ENCODE measurements around the gene CEP164. TPM values are rescaled to one million over a fixed set of nuclear protein-coding genes. Genes with fewer than 3 reads are reported as not detected.

The CEP164 gene
- total RNA-seq, 1 donor from 2014 or later: 40.1 TPM

- Mint-ChIP-seq H3K27ac (ENCODE audit: unreplicated experiment) (no peak overlapping the region), H3K27me3 (ENCODE audit: unreplicated experiment) (no peaks in the 10 kb centered on the region), H3K9me3 (ENCODE audit: unreplicated experiment) (no peaks in the 10 kb centered on the region), H3K4me1 (ENCODE audit: unreplicated experiment) (no peaks in the 10 kb centered on the region), H3K4me3 (ENCODE audit: unreplicated experiment) (no peak overlapping the region), H3K36me3 (ENCODE audit: unreplicated experiment) (peaks cover 38% of the 10 kb centered on the region)
- TF ChIP-seq, protein P1, sequence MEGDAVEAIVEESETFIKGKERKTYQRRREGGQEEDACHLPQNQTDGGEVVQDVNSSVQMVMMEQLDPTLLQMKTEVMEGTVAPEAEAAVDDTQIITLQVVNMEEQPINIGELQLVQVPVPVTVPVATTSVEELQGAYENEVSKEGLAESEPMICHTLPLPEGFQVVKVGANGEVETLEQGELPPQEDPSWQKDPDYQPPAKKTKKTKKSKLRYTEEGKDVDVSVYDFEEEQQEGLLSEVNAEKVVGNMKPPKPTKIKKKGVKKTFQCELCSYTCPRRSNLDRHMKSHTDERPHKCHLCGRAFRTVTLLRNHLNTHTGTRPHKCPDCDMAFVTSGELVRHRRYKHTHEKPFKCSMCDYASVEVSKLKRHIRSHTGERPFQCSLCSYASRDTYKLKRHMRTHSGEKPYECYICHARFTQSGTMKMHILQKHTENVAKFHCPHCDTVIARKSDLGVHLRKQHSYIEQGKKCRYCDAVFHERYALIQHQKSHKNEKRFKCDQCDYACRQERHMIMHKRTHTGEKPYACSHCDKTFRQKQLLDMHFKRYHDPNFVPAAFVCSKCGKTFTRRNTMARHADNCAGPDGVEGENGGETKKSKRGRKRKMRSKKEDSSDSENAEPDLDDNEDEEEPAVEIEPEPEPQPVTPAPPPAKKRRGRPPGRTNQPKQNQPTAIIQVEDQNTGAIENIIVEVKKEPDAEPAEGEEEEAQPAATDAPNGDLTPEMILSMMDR (IDR thresholded peaks at IDR 0.05): no peak
- no peak for DNase-seq (ENCODE audit: extremely low spot score, unreplicated experiment)
Measured at GRCh38 chr11:117385906-117386305, 58.3 kb downstream of the CEP164 start.

GRCh38 chr11:117387992-117388755 lies 60.5 kb downstream of the CEP164 start:
- Mint-ChIP-seq H3K36me3 (ENCODE audit: unreplicated experiment) (peaks cover 47% of the 10 kb centered on the region), H3K27ac (ENCODE audit: unreplicated experiment) (no peak overlapping the region), H3K9me3 (ENCODE audit: unreplicated experiment) (no peaks in the 10 kb centered on the region), H3K4me1 (ENCODE audit: unreplicated experiment) (no peaks in the 10 kb centered on the region), H3K4me3 (ENCODE audit: unreplicated experiment) (no peak overlapping the region), H3K27me3 (ENCODE audit: unreplicated experiment) (no peaks in the 10 kb centered on the region)
- TF ChIP-seq, protein P1 (IDR thresholded peaks at IDR 0.05): no peak
- no peak for DNase-seq (ENCODE audit: extremely low spot score, unreplicated experiment)

- no peak overlapping the region for H3K27ac Mint-ChIP-seq (ENCODE audit: unreplicated experiment)
- H3K4me3 Mint-ChIP-seq (ENCODE audit: unreplicated experiment): no peak overlapping the region
- H3K4me1 Mint-ChIP-seq (ENCODE audit: unreplicated experiment): no peaks in the 10 kb centered on the region
- TF ChIP-seq, protein P1 (IDR thresholded peaks at IDR 0.05): no peak
- no peaks in the 10 kb centered on the region for H3K27me3 Mint-ChIP-seq (ENCODE audit: unreplicated experiment)
- no peaks in the 10 kb centered on the region for H3K9me3 Mint-ChIP-seq (ENCODE audit: unreplicated experiment)
- DNase-seq (ENCODE audit: extremely low spot score, unreplicated experiment): no peak
- H3K36me3 Mint-ChIP-seq (ENCODE audit: unreplicated experiment): peaks cover 52% of the 10 kb centered on the region
Measured at GRCh38 chr11:117390743-117391142, 63.1 kb downstream of the CEP164 start.

GRCh38 chr11:117391181-117391580 lies 63.5 kb downstream of the CEP164 start:
- peaks cover 50% of the 10 kb centered on the region for H3K36me3 Mint-ChIP-seq (ENCODE audit: unreplicated experiment)
- H3K4me1 Mint-ChIP-seq (ENCODE audit: unreplicated experiment): no peaks in the 10 kb centered on the region
- H3K27ac Mint-ChIP-seq (ENCODE audit: unreplicated experiment): no peak overlapping the region
- H3K4me3 Mint-ChIP-seq (ENCODE audit: unreplicated experiment): no peak overlapping the region
- DNase-seq (ENCODE audit: extremely low spot score, unreplicated experiment): no peak
- TF ChIP-seq, protein P1 (IDR thresholded peaks at IDR 0.05): no peak
- no peaks in the 10 kb centered on the region for H3K27me3 Mint-ChIP-seq (ENCODE audit: unreplicated experiment)
- H3K9me3 Mint-ChIP-seq (ENCODE audit: unreplicated experiment): no peaks in the 10 kb centered on the region

DNA sequence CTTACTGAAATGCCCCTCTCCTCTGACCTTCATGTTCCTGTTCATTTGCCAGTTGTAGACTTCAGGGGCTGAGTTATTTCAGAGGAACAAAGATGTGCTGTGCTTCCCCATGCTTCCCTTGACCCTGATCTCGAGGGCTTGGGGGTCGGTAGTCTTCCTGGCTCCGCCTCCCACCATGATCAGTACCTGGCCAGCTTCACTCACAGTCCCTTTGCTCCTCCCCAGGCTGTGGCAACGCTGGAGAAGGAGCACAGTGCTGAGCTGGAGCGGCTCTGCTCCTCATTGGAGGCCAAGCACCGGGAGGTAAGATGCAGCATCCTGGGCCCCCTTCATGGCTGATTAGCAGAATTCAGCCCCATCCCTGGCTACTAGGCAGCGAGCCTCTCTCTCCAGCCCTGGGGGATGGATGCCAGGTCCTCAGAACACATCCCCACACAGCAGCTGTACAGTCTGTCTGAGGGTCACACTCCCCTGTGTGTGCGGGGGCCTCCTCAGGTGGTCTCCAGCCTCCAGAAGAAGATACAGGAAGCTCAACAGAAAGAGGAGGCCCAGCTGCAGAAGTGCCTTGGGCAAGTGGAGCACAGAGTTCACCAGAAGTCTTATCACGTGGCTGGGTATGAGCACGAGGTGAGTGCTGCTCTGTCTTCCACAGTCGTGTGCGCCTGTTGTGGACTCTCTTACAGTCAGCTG lies 64.5 kb downstream of the CEP164 start:
- H3K27ac Mint-ChIP-seq (ENCODE audit: unreplicated experiment): no peak overlapping the region
- DNase-seq (ENCODE audit: extremely low spot score, unreplicated experiment): no peak
- peaks cover 53% of the 10 kb centered on the region for H3K36me3 Mint-ChIP-seq (ENCODE audit: unreplicated experiment)
- no peak overlapping the region for H3K4me3 Mint-ChIP-seq (ENCODE audit: unreplicated experiment)
- H3K4me1 Mint-ChIP-seq (ENCODE audit: unreplicated experiment): no peaks in the 10 kb centered on the region
- TF ChIP-seq, protein P1 (IDR thresholded peaks at IDR 0.05): no peak
- no peaks in the 10 kb centered on the region for H3K9me3 Mint-ChIP-seq (ENCODE audit: unreplicated experiment)
- H3K27me3 Mint-ChIP-seq (ENCODE audit: unreplicated experiment): no peaks in the 10 kb centered on the region
